Measurements from ENCODE around the gene OR2L13. TPM values are rescaled to one million over a fixed set of nuclear protein-coding genes. Genes with fewer than 3 reads are reported as not detected.

OR2L13 gene, protein sequence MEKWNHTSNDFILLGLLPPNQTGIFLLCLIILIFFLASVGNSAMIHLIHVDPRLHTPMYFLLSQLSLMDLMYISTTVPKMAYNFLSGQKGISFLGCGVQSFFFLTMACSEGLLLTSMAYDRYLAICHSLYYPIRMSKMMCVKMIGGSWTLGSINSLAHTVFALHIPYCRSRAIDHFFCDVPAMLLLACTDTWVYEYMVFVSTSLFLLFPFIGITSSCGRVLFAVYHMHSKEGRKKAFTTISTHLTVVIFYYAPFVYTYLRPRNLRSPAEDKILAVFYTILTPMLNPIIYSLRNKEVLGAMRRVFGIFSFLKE
- total RNA-seq, result not detected in 2 replicates

DNA sequence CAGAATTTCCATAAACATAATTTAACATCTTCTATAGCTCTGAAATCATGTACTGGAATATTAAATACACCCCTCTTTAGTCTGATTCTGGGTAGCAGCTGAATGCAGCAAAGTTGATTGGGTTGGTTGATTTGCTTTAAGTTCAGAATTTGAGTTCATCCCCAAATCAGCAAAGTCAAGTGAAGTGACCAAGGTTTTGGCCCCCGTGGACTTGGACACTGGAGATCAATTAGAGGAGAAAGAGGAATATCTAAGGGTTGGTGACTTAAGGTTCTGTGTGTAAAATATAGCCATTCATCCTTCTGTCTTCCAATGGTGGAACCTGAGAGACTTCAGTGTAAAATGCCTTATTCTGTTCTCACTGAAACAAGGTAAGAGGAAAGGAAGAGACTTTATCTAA, at the start of gene OR2L13:
OR2L13 (plus strand) TSS at position 301 of the 400 bp plus-strand sequence. CDS start 4,192 bp downstream, outside the sequence.
- H3K4me1 Mint-ChIP-seq, result no peaks in the 10 kb centered on the region
- no peak within 1 kb of the TSS for H3K27ac Mint-ChIP-seq
- CTCF ChIA-PET, result no interaction called here
- DNase-seq (no peak), ATAC-seq (ENCODE audit: low read depth) (no peak)
- POLR2A ChIA-PET, result no interaction called here
- H3K4me3 Mint-ChIP-seq, result no peak within 1 kb of the TSS
- no peaks in the 10 kb centered on the region for H3K36me3 Mint-ChIP-seq (ENCODE audit: low read depth)
- intact Hi-C loops (cut with micrococcal nuclease), result no loop called here
- no peaks in the 10 kb centered on the region for H3K27me3 Mint-ChIP-seq
- peaks cover 2% of the 10 kb centered on the region for H3K9me3 Mint-ChIP-seq
- TF ChIP-seq, protein P1, sequence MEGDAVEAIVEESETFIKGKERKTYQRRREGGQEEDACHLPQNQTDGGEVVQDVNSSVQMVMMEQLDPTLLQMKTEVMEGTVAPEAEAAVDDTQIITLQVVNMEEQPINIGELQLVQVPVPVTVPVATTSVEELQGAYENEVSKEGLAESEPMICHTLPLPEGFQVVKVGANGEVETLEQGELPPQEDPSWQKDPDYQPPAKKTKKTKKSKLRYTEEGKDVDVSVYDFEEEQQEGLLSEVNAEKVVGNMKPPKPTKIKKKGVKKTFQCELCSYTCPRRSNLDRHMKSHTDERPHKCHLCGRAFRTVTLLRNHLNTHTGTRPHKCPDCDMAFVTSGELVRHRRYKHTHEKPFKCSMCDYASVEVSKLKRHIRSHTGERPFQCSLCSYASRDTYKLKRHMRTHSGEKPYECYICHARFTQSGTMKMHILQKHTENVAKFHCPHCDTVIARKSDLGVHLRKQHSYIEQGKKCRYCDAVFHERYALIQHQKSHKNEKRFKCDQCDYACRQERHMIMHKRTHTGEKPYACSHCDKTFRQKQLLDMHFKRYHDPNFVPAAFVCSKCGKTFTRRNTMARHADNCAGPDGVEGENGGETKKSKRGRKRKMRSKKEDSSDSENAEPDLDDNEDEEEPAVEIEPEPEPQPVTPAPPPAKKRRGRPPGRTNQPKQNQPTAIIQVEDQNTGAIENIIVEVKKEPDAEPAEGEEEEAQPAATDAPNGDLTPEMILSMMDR (IDR thresholded peaks at IDR 0.05), result no peak

DNA sequence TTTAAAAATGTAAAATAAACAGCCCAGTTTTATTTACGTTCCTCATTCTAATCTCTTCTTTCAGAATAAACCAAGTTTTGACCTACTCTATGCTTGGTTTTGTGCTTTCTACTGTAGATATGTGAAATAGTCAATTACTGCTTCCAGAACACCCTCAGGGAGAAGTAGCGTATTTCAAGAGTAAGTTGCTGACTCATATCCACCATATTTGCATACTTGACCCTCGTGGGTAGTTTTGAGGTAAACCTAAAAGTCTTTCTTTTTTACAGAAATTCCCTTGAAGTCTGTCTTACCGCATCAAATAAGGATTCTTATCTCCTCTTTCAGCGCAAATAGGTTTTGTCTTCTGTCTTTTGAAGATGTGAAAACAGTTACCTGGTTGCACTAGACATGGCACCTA, 49.8 kb upstream of the OR2L13 start:
- POLR2A ChIA-PET, result no interaction called here
- no peak overlapping the region for H3K27ac Mint-ChIP-seq

DNA sequence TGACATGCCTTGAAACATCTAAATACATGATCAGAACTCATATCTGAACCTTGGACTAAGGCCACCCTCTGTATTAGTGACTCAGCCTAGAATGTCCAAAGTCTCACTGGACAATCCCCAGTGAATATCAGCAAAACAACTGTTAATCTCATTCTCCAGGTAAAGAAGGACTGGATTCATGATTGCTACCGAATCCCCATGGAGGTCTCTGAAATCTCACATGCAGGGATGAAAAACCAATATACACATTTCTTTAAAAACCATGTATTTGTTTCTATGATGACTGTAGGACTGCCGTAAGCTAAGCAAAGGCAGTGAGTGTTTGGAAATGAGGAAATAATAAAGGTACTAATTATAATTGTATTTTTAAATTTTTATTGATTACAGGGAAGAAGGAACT, 48.4 kb upstream of the OR2L13 start, which contains the start of gene OR2L3:
OR2L3 (plus strand) TSS at position 301 of the 400 bp plus-strand sequence. CDS start 13,846 bp downstream, outside the sequence.
- TF ChIP-seq, protein P1 (IDR thresholded peaks at IDR 0.05), result no peak
- Mint-ChIP-seq H3K27me3 (no peaks in the 10 kb centered on the region), H3K4me1 (no peaks in the 10 kb centered on the region), H3K9me3 (peaks cover 3% of the 10 kb centered on the region), H3K36me3 (ENCODE audit: low read depth) (no peaks in the 10 kb centered on the region), H3K27ac (no peak within 1 kb of the TSS), H3K4me3 (no peak within 1 kb of the TSS)
- no peak for DNase-seq
- ChIA-PET CTCF (no interaction called here), POLR2A (no interaction called here)
- no peak for ATAC-seq (ENCODE audit: low read depth)
- intact Hi-C loops (cut with micrococcal nuclease), result no loop called here

More for the DNA sequence above, 49.8 kb upstream of the OR2L13 start:
- ATAC-seq (ENCODE audit: low read depth) (no peak), DNase-seq (no peak)
- Mint-ChIP-seq H3K27me3 (no peaks in the 10 kb centered on the region), H3K4me1 (no peaks in the 10 kb centered on the region), H3K9me3 (peaks cover 3% of the 10 kb centered on the region), H3K4me3 (no peak overlapping the region), H3K36me3 (ENCODE audit: low read depth) (no peaks in the 10 kb centered on the region)
- intact Hi-C loops (cut with micrococcal nuclease), result no loop called here
- CTCF ChIA-PET, result no interaction called here
- TF ChIP-seq, protein P1 (IDR thresholded peaks at IDR 0.05), result no peak

DNA sequence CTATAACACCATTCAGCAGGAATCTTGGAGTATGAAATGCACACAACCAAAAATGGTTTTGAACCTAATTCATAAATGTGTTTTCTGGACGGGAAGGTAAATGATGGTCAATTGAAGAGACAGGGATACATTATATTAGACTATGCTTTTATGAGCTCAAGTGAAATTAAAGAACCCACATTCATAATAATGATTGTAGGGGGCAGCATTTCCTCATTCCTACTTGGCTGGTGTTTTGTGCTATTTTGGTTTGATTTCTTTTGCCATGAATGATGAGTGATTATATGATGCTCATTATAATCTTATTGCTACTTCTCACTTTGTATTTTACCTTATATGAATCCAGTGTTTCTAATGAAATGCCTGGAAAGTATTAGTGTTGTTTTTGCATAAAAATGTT, 48.0 kb upstream of the OR2L13 start:
- no peak overlapping the region for H3K27ac Mint-ChIP-seq

DNA sequence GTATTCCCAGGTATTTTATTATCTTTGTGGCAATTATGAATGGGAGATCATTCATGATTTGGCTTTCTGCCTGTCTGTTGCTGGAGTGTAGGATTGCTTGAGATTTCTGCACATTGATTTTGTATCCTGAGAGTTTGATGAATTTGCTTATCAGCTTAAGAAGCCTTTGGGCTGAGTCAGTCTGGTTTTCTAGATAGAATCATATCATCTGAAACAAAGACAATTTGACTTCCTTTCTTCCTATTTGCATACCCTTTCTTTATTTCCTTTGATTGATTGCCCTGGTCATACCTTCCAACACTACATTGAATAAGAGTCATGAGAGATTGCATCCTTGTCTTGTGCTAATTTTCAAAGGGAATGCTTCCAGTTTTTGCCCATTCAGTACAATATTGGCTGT, 40.3 kb upstream of the OR2L13 start:
- TF ChIP-seq, protein P1 (IDR thresholded peaks at IDR 0.05), result no peak
- peaks cover 8% of the 10 kb centered on the region for H3K9me3 Mint-ChIP-seq
- H3K4me1 Mint-ChIP-seq, result no peaks in the 10 kb centered on the region
- H3K36me3 Mint-ChIP-seq (ENCODE audit: low read depth), result no peaks in the 10 kb centered on the region
- intact Hi-C loops (cut with micrococcal nuclease), result no loop called here
- ChIA-PET CTCF (no interaction called here), POLR2A (no interaction called here)
- no peak overlapping the region for H3K27ac Mint-ChIP-seq
- ATAC-seq (ENCODE audit: low read depth), result no peak
- H3K27me3 Mint-ChIP-seq, result no peaks in the 10 kb centered on the region
- no peak overlapping the region for H3K4me3 Mint-ChIP-seq
- DNase-seq, result no peak

More for the DNA sequence above, 48.0 kb upstream of the OR2L13 start:
- intact Hi-C loops (cut with micrococcal nuclease), result no loop called here
- Mint-ChIP-seq H3K9me3 (peaks cover 3% of the 10 kb centered on the region), H3K4me3 (no peak overlapping the region), H3K27me3 (no peaks in the 10 kb centered on the region), H3K36me3 (ENCODE audit: low read depth) (no peaks in the 10 kb centered on the region), H3K4me1 (no peaks in the 10 kb centered on the region)
- POLR2A ChIA-PET, result no interaction called here
- no peak for ATAC-seq (ENCODE audit: low read depth)
- CTCF ChIA-PET, result no interaction called here
- no peak for DNase-seq
- TF ChIP-seq, protein P1 (IDR thresholded peaks at IDR 0.05), result no peak
